Immature natural killer cell (primary cell): ENCODE results near the gene KCNN2. TPM values are rescaled to one million over a fixed set of nuclear protein-coding genes. Genes with fewer than 3 reads are reported as not detected.

Experiments used
- DNase-seq, 3 donors: peaks; one replicate each; pipeline ENCODE4 v3.0.0; 2022; ENCODE audit warnings: mixed read lengths in 1 of 3
- H3K27ac Mint-ChIP-seq, 6 donors: one replicate each; pipeline ENCODE4 v1.8.0; 2020; ENCODE audit warnings: mixed read lengths in 6 of 6, mild to moderate bottlenecking in 5 of 6, inconsistent platforms in 4 of 6, moderate library complexity in 3 of 6
- H3K27me3 Mint-ChIP-seq, 3 donors: one replicate each; pipeline ENCODE4 v1.8.0; 2020 to 2021; ENCODE audit warnings: low read depth in 3 of 3, mild to moderate bottlenecking in 3 of 3, mixed read lengths in 3 of 3, moderate library complexity in 3 of 3, inconsistent platforms in 1 of 3
- H3K36me3 Mint-ChIP-seq, 3 donors: one replicate each; pipeline ENCODE4 v1.8.0; 2020; ENCODE audit warnings: mixed read lengths in 3 of 3, inconsistent platforms in 2 of 3, mild to moderate bottlenecking in 2 of 3
- H3K4me1 Mint-ChIP-seq, 2 donors: one replicate each; pipeline ENCODE4 v1.8.0; 2020; ENCODE audit warnings: inconsistent platforms in 2 of 2, mild to moderate bottlenecking in 2 of 2, mixed read lengths in 2 of 2, moderate library complexity in 1 of 2
- H3K4me3 Mint-ChIP-seq, 5 donors: one replicate each; pipeline ENCODE4 v1.8.0; 2020; ENCODE audit warnings: mild to moderate bottlenecking in 5 of 5, mixed read lengths in 5 of 5, inconsistent platforms in 3 of 5, moderate library complexity in 3 of 5
- H3K9me3 Mint-ChIP-seq, 6 donors: one replicate each; pipeline ENCODE4 v1.8.0; 2020; ENCODE audit warnings: mild to moderate bottlenecking in 6 of 6, mixed read lengths in 6 of 6, inconsistent platforms in 4 of 6, moderate library complexity in 3 of 6
- polyA plus RNA-seq, 3 donors: library from polyadenylated mRNA; unstranded; fragments of 300-500 nt; fragmentation: Illumina TruSeq; gene quantifications; one replicate each; pipeline ENCODE4 v1.2.3, GENCODE V29; 2021

KCNN2 gene
- not detected for polyA plus RNA-seq

DNA sequence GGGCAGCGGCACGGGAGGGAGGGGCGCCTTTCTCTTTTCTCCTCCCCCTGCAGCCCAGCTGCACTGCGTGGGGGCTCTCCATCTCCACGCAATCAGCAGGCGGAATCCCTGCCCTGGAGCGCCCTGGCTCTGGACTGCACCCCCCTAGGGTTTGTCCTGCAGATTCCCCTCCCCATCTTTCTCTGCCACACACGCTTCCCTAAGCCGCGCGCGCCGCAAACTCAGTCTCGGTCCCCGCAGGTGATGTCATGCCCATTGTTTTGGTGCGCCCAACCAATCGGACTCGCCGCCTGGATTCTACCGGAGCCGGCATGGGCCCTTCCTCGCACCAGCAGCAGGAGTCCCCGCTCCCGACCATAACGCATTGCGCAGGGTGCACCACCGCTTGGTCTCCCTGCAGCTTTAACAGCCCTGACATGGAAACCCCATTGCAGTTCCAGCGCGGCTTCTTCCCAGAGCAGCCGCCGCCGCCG is at the start of gene KCNN2:
Gene KCNN2, plus strand, starts transcription at position 347 of the 473 bp plus-strand sequence. Its CDS starts 70 bp downstream, at position 417.
- H3K9me3 Mint-ChIP-seq = peaks cover 0 to 19% (median 6%) of the 10 kb centered on the region in 6 donors
- H3K4me3 Mint-ChIP-seq = no peak within 1 kb of the TSS
- H3K36me3 Mint-ChIP-seq = no peaks in the 10 kb centered on the region
- peaks cover 11 to 16% (median 14%) of the 10 kb centered on the region in 3 donors for H3K27me3 Mint-ChIP-seq
- no peaks in the 10 kb centered on the region for H3K4me1 Mint-ChIP-seq
- no peak within 1 kb of the TSS for H3K27ac Mint-ChIP-seq
- DNase-seq = no peak

DNA sequence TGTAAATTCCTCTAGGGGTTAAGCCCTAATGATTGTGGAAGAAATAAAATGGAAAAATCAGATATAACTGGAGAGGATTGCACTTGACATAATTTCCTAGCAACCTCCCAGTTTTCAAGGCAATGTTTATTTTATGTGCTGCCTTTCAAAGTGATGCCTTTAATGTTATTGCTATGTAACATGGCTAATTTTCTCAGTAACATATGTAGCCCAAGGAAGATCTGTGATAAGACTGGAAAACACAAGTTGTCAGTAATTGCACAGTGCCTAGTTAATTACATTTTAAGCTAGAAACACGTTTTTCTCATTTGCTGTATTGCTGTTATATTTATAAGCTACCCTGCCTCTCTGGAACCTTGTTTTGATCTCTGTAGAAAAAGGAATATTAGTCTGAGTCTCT is 49.2 kb upstream of the KCNN2 start:
- Mint-ChIP-seq H3K36me3 (no peaks in the 10 kb centered on the region), H3K4me3 (no peak overlapping the region), H3K27ac (no peak overlapping the region), H3K27me3 (peaks cover 0 to 4% (median 2%) of the 10 kb centered on the region in 3 donors), H3K9me3 (peaks cover 0 to 10% (median 0%) of the 10 kb centered on the region in 6 donors), H3K4me1 (no peaks in the 10 kb centered on the region)
- DNase-seq = no peak

DNA sequence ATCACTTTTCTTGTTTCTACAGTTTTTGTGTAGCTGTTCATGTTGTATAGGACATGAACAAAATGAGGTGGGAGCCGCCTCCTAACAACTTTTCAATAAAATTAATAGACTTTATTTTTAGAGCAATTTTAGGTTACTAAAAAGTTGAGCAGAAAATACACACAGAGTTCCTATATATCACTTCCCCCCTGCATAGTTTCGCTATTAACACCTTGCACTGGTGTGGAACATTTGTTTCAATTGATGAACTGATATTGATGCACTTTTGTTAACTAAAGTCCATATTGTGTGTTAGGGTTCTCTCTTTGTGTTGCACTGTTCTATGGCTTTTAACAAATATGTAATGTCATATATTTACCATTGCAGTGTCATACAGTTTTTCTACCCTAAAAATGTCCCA is 47.8 kb upstream of the KCNN2 start:
- H3K27me3 Mint-ChIP-seq = peaks cover 0 to 4% (median 2%) of the 10 kb centered on the region in 3 donors
- H3K9me3 Mint-ChIP-seq = peaks cover 0 to 10% (median 0%) of the 10 kb centered on the region in 6 donors
- H3K4me1 Mint-ChIP-seq = no peaks in the 10 kb centered on the region

DNA sequence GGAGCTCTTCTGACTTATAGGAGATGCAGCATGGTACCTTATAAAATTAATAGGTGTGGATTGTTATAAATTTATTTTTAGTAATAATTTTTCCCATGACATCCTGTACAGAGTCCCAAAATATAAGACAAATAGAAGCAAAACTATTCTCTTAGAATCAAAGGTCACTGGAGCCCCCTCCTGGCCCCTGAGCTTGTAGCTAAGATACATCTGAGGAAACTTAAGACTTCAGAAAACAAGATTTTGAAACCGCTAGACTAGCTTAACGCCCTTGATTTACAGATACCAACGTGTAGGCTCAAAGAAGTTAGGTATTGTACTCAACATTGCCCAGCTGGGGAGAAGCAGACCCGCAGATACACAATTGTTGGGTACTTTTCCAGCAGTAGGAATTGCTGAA is 45.7 kb upstream of the KCNN2 start:
- no peak for DNase-seq
- Mint-ChIP-seq H3K27me3 (peaks cover 0 to 4% (median 2%) of the 10 kb centered on the region in 3 donors), H3K9me3 (peaks cover 0 to 10% (median under 1%) of the 10 kb centered on the region in 6 donors), H3K36me3 (no peaks in the 10 kb centered on the region), H3K27ac (no peak overlapping the region), H3K4me1 (no peaks in the 10 kb centered on the region), H3K4me3 (no peak overlapping the region)

More for the DNA sequence above, 47.8 kb upstream of the KCNN2 start:
- Mint-ChIP-seq H3K36me3 (no peaks in the 10 kb centered on the region), H3K4me3 (no peak overlapping the region), H3K27ac (no peak overlapping the region)
- no peak for DNase-seq

DNA sequence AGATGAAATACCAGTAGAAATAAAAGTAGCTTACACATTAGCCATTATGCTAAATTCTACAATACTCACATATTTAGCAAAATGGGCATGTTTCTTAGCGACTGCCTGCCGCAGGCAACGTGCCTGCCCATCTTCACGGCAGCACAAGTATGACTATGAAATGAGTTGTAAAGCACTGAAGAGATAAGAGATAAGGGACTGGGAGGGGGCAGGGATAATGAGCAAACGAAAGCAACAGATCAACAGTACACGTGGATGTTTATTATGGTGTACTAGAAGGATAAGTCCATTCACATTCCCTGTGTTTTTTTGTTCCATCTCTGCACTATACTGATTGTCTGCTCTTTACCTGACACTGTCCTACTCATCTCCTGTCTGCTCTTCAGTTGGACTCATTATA is 44.1 kb upstream of the KCNN2 start:
- Mint-ChIP-seq H3K9me3 (peaks cover 0 to 6% (median under 1%) of the 10 kb centered on the region in 6 donors), H3K27ac (no peak overlapping the region), H3K4me1 (no peaks in the 10 kb centered on the region), H3K4me3 (no peak overlapping the region), H3K27me3 (peaks cover 3 to 4% (median 4%) of the 10 kb centered on the region in 3 donors), H3K36me3 (no peaks in the 10 kb centered on the region)
- DNase-seq = no peak

DNA sequence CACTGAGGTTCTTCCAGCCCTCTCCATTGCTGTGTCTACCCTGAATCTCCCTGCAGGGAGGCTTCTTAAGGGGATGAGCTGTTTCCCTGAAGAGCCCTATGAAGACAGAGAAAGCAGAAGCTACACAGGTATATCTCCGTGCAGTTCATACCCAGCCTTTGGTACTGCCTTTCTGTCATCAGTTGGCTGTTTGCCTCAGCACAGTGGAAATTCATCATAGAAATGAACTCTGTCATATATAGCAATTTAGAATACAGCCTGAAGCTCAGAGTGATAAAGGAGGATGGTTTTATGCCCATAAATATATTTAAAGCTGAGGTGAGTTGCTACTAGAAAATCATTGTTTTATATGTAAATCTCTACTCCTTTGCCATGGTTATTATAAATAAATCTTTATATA is 42.6 kb upstream of the KCNN2 start:
- Mint-ChIP-seq H3K4me3 (no peak overlapping the region), H3K27me3 (peaks cover 3 to 4% (median 4%) of the 10 kb centered on the region in 3 donors), H3K4me1 (no peaks in the 10 kb centered on the region), H3K36me3 (no peaks in the 10 kb centered on the region), H3K9me3 (peaks cover 0 to 6% (median under 1%) of the 10 kb centered on the region in 6 donors), H3K27ac (no peak overlapping the region)
- no peak for DNase-seq

DNA sequence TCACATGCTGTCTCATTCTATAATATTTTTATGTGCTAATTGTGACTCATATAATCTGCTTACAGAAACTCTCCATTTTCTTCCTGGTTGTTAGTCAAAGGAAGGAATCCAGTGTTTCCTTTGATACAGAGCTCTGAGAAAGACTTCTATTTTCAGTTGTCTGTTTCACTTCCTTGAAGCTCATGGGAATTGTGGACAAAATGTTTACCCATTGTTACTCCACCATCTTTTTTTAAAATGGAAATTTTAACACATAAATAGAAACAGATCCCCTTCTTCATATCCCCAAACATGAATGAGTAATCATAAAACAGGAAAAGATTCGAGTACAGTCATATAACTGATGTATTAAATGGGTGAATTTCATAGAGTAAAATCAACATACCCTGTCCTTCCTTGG is 42.0 kb upstream of the KCNN2 start:
- Mint-ChIP-seq H3K27me3 (peaks cover 3 to 4% (median 4%) of the 10 kb centered on the region in 3 donors), H3K9me3 (peaks cover 0 to 8% (median under 1%) of the 10 kb centered on the region in 6 donors), H3K4me3 (no peak overlapping the region), H3K36me3 (no peaks in the 10 kb centered on the region), H3K27ac (no peak overlapping the region), H3K4me1 (no peaks in the 10 kb centered on the region)
- DNase-seq = no peak

DNA sequence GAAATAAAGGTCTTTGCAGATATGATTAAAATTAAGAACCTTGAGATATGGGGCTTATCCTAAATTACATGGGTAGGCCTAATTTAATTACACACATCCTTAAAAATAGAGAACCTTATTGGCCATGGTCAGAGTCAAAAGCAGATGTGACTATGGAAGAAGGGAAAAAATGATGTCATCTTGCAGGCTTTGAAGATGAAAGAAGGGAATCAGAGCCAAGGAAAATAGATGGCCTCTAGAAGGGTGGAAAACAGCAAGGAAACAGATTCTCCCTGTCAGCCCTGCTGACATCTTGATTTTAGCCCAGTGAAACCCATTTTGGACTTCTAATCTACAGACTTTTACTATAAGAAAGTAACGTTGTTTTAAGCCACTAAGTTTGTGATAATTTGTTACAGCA is 37.6 kb upstream of the KCNN2 start:
- DNase-seq = no peak
- H3K36me3 Mint-ChIP-seq = no peaks in the 10 kb centered on the region
- peaks cover 0 to 3% (median 1%) of the 10 kb centered on the region in 3 donors for H3K27me3 Mint-ChIP-seq
- no peak overlapping the region for H3K4me3 Mint-ChIP-seq
- H3K4me1 Mint-ChIP-seq = no peaks in the 10 kb centered on the region
- H3K9me3 Mint-ChIP-seq = peaks cover 0 to 9% (median 0%) of the 10 kb centered on the region in 6 donors
- no peak overlapping the region for H3K27ac Mint-ChIP-seq

DNA sequence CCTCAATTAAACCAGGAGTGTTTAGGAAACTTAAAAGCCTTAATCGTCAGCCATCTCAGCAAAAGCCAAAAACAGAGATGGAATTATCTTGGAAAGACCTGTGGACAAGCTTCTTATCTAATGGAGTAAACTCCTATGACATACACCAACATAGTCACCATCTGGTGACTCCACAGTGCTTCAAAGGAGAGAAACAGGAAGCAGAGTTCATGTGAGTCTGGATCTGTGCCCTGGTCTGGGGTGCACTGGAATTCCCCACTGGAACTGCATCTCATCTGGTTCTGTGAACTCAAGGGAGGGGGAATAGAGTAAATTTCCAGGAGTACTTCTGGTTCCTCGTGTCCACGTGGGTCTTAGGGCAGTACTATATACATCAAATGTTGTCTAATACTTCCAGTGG is 36.3 kb upstream of the KCNN2 start:
- H3K4me3 Mint-ChIP-seq = no peak overlapping the region
- no peak for DNase-seq

DNA sequence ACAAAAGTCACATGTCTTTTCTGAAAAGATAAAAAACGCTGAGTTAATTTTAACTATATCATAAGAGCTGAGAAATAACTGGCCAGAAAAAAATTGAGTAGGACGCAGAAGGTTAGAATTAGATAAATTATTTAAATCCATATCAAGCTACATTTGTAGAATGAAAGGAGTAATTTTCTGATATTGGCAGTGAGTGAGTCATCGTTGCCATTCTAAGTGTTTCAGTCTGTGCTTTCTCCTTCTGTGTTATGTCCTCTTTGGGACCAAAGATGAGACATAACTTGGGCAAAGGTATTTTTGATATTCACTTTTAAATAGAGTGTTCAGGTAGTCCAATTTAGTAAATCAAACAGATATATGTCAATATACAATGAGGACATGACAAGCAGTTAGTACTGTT is 34.4 kb upstream of the KCNN2 start:
- H3K36me3 Mint-ChIP-seq = no peaks in the 10 kb centered on the region
- DNase-seq = no peak
- no peak overlapping the region for H3K27ac Mint-ChIP-seq
- H3K9me3 Mint-ChIP-seq = peaks cover 0 to 9% (median 0%) of the 10 kb centered on the region in 6 donors
- no peaks in the 10 kb centered on the region for H3K4me1 Mint-ChIP-seq
- H3K27me3 Mint-ChIP-seq = peaks cover 0 to 2% (median 0%) of the 10 kb centered on the region in 3 donors
- H3K4me3 Mint-ChIP-seq = no peak overlapping the region

More for the DNA sequence above, 36.3 kb upstream of the KCNN2 start:
- Mint-ChIP-seq H3K9me3 (peaks cover 0 to 9% (median 0%) of the 10 kb centered on the region in 6 donors), H3K27ac (no peak overlapping the region), H3K27me3 (peaks cover 0 to 3% (median 1%) of the 10 kb centered on the region in 3 donors), H3K4me1 (no peaks in the 10 kb centered on the region), H3K36me3 (no peaks in the 10 kb centered on the region)

DNA sequence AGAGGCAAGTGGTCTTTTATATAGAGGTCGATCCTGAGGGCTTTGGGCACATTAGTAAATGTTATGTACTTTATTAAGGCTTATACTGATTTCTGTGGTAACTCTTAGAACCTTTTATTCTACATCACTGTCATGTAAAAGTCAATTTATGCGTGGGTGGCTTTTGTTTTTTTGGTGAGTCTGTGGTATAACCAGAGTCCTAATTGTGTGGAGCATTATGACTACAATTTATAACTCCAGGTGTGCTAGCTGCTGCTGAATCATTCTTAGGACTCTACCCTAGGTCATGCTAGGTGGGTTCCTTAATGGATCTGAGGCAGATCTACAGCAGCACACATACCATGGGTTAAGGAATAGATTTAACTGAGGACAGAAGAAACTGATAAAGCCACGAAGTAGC is 33.9 kb upstream of the KCNN2 start:
- H3K4me1 Mint-ChIP-seq = no peaks in the 10 kb centered on the region
- DNase-seq = no peak
- H3K36me3 Mint-ChIP-seq = no peaks in the 10 kb centered on the region
- H3K4me3 Mint-ChIP-seq = no peak overlapping the region
- no peak overlapping the region for H3K27ac Mint-ChIP-seq
- H3K9me3 Mint-ChIP-seq = peaks cover 0 to 9% (median 0%) of the 10 kb centered on the region in 6 donors
- H3K27me3 Mint-ChIP-seq = peaks cover 0 to 2% (median 0%) of the 10 kb centered on the region in 3 donors

DNA sequence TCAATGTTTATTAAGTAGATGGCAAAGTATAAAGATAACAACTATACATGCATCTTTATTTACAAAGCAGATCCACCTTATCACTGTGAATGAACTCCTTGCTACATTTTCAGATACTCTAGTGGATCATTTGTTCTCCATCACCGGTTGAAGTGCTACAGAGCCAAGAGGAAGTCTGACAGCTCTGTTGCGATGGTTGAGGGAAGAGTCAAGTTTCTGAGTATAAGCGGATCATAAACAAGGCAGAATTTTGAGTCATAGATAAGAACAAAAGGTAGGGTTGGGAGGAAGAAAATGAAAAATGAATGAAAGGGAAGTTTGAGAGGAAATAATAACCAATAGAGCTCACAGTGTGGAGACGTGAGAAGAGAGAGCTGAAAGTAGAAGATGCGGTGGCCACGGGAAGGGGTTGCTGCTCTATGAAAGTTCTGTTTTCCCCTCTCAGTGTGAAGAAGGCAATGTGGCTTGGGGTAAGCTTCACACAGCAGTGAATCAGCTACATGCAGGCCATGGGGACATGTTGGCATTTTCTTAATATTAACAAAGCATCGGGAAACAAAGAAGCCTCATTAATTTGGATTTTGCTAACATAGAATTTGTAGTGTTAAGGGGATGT is 30.8 kb upstream of the KCNN2 start:
- Mint-ChIP-seq H3K4me3 (no peak overlapping the region), H3K27ac (no peak overlapping the region), H3K4me1 (no peaks in the 10 kb centered on the region), H3K9me3 (peaks cover 0 to 3% (median 0%) of the 10 kb centered on the region in 6 donors), H3K36me3 (no peaks in the 10 kb centered on the region), H3K27me3 (peaks cover 0 to 2% (median 0%) of the 10 kb centered on the region in 3 donors)
- DNase-seq = no peak

DNA sequence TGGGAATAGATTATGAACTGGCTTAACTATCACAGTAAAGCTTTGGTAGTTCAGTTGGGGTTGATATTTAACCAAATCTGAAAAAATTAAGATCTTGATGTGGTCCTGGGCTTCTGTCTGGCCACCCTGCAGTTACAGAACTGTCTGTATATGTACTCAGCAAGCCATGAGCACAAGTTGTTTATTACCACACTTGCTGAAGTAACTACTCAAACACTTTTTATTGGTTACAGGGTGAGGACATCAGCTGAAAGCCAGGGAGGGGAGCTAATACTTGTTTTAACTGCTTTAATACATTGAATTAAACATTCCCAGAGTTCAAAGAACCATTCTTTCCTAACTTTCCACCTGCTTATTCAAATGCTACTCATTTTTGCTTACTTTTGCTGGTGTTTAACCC is 29.4 kb upstream of the KCNN2 start:
- Mint-ChIP-seq H3K9me3 (peaks cover 0 to 5% (median 1%) of the 10 kb centered on the region in 6 donors), H3K27ac (no peak overlapping the region), H3K4me1 (no peaks in the 10 kb centered on the region), H3K4me3 (no peak overlapping the region), H3K27me3 (peaks cover 0 to 2% (median 0%) of the 10 kb centered on the region in 3 donors), H3K36me3 (no peaks in the 10 kb centered on the region)
- no peak for DNase-seq

DNA sequence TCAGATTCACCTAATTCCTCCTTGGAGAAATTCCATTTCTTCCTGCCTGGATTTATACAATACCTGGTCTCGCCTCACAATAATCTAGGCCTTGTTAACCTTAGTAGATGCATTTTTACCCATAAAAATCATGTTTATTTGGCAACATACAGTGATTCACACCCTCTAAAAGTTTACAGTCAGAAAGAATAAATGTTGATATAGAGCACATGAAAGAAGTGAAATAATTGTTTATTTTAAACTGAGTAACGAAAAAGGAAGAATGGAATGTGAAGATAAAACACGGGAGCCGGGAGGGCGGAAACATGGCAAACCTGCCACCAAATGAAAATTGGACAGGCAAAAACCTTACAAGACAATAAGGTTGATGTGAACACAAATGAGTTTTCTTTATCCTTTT is 28.9 kb upstream of the KCNN2 start:
- no peaks in the 10 kb centered on the region for H3K36me3 Mint-ChIP-seq
- peaks cover 0 to 5% (median 1%) of the 10 kb centered on the region in 6 donors for H3K9me3 Mint-ChIP-seq
- DNase-seq = no peak
- H3K27ac Mint-ChIP-seq = no peak overlapping the region
- no peaks in the 10 kb centered on the region for H3K4me1 Mint-ChIP-seq
- peaks cover 0 to 2% (median 0%) of the 10 kb centered on the region in 3 donors for H3K27me3 Mint-ChIP-seq
- H3K4me3 Mint-ChIP-seq = no peak overlapping the region
